GM19324 (cell line): ENCODE results near the gene TNFRSF14.

Source experiments
- ATAC-seq: cut with Tn5 transposase; IDR thresholded peaks from one replicate; pipeline ENCODE4 v1.9.1; 2021; ENCODE audit warnings: mild to moderate bottlenecking, moderate library complexity; ENCODE audit not compliant: unreplicated experiment, low FRiP score

The TNFRSF14 gene

DNA sequence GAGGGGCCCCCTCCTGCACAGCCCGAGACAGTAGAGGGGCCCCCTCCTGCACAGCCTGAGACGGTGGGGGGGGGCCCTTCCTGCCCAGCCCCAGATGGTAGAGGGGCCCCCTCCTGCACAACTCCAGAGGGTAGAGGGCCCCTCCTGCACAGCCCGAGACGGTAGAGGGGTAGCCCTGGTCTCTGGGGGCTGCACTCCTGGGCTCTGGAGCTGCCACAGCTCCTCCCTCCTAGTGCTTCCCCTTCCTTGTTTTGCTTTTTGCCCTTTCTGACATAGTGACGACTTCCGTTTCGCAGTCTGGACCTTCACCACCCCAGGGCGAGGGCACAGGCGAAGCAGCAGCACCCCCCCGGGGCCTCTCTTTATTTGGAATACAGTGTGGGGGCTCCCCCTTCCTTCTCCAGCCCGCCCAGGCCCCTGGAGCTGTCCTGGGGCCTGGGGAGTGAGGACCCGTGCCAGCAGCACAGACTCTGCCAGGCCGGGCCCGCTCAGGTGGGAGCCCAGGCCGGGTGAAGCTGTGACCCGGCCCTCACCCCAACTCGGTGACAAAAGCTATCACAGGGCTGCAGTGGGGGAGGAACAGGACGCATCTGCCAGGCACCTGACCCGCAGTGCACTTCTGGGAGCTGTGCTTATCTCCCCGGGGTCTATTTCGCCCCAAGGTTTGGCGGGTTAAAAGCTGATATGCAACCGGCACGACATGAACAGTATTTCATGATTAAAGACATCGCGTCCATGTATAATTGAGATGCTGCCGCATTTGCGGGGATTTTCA, 29.3 kb downstream of the TNFRSF14 start:
- no peak for ATAC-seq

DNA sequence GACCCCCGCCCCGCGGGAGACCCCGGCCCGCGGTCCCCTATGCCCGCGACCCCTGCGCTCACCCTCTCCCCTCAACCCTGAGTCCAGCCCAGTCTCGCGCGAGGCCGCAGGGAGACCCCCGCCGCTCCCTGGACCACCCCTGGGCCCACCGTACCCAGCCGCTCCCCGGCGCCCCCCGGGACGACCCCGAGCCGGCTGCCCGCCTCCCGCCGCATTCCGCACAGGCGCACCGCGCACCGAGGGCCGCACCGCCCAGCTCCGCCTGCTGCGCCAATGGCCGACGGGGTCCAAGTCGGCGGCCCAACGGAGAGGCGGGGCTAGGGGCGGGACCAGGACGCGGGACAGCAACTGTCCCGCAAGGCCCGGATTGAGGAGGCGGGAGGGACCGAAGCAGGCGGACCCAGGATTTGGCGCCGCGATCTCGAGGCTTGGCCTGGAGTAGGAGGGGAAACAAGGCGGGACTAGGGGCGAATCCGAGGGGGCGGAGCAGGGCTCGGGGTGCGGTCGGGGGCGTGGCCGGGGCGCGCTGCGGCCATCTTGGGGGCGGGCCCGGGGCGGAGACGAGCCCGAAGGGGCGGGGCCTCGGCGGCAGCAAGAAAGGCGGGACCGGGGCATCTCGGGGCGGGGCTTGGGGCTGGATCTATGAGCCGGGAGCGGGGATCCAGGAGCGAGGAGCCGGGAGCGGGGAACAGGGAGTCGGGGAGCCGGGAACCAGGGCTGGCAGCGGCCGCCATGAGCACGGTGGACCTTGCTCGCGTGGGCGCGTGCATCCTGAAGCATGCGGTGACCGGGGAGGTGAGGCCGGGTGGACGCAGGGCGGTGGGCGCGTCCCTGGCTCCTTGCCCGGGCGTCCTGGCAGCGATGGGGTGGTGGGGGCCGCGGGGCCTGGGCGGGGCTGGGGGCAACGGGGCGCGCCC, 30.2 kb downstream of the TNFRSF14 start, which contains the start of gene PRXL2B:
TSS of gene PRXL2B (plus strand) at position 624 of the 917 bp plus-strand sequence. CDS start at position 733, 109 bp downstream.
- ATAC-seq = peak; percentile 82

DNA sequence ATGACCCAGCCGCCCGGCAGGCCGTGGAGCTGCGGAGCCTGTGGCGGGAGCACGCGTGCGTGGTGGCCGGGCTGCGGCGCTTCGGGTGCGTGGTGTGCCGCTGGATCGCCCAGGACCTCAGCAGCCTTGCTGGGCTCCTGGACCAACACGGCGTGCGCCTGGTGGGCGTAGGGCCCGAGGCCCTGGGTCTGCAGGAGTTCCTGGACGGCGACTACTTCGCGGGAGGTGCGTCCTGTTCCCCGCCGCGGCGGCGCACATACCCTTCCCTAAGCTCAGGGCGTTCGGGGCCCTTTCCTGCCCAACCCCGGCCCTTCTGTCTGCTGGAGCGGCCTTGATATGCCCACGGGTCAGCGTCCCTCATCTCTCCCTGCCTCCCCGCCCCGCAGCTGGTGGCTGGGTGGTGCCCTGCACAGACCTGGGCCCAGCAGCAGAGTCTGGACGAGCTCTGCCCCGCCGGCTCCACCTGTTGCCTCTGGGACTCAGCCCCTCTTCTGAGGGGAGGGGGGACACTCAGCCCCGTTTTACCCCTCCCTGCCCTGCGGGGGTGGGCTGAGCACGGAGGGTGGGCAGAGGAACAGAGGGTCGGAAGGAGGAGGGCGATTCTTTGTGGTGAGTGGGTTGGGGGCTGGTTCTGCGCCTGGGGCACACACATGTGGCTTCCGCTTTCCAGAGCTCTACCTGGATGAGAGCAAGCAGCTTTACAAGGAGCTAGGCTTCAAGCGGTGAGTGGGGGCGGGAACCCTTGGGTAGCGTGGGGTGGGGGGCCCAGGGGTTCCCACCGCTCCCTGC, 31.1 kb downstream of the TNFRSF14 start:
- ATAC-seq = no peak

DNA sequence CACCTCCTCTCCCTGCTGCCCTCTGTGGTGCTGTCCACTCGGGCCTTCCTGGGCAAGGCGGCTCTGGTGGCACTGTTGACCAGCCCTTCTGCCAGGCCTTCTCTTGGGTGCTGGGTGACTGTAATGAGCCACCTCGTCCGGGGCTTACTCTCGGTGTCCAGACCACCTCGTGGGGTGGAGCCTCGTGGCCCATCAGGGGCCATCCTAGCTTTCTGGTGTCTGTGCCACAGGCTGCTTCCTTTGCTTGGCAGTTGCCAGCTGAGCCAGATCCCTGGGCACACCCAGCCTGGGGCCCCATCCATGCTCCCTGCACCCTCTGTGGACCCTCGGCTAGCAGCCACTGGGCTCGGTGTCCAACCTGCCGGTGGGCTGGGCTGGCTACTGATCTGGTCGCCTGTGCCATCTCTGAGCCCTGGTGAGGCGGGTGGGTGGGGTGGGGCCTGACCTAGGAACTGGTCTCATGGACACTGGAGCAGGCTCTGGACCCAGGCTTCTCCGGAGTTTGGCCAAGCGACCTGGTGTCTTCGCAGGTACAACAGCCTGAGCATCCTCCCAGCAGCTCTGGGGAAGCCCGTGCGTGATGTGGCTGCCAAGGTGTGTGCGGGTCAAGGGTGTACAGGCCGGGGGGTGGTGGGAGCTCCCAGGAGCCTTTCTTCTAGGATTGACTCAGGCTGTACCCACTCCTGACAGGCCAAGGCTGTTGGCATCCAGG, 31.8 kb downstream of the TNFRSF14 start:
- no peak for ATAC-seq

DNA sequence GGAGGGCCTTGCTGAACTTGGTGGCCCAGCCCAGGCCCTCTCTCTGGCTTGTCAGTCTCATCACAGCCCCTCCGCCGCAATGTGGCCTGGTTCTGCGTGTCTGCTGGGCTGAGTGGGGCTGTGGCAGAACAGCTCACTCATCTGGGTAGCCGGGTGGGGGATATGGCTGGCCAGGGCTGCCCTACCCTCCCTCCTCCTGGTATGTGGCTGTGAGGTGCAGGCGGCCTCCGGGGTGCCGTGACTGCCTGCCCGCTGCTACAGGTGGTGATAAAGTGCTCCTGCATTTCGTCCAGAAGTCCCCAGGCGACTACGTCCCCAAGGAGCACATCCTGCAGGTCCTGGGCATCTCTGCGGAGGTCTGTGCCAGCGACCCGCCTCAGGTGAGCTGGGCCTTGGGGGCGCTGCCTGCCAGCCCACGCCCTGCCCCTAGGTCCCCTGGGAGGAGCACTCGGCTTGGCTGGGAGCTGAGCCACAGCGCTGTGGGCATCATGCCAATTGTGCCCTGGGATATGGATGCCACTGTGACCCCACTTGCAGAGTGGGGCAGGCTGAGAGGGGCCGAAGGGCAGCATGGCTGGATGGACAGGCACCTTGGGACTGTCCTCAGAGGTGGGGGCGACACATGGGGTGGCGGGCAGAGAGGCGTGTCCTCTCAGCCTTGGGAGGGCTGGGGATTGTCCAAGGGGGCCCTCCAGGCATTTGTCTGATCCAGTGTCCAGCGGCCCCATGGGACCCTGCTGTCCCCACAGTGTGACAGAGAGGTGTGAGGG, 32.7 kb downstream of the TNFRSF14 start:
- no peak for ATAC-seq

DNA sequence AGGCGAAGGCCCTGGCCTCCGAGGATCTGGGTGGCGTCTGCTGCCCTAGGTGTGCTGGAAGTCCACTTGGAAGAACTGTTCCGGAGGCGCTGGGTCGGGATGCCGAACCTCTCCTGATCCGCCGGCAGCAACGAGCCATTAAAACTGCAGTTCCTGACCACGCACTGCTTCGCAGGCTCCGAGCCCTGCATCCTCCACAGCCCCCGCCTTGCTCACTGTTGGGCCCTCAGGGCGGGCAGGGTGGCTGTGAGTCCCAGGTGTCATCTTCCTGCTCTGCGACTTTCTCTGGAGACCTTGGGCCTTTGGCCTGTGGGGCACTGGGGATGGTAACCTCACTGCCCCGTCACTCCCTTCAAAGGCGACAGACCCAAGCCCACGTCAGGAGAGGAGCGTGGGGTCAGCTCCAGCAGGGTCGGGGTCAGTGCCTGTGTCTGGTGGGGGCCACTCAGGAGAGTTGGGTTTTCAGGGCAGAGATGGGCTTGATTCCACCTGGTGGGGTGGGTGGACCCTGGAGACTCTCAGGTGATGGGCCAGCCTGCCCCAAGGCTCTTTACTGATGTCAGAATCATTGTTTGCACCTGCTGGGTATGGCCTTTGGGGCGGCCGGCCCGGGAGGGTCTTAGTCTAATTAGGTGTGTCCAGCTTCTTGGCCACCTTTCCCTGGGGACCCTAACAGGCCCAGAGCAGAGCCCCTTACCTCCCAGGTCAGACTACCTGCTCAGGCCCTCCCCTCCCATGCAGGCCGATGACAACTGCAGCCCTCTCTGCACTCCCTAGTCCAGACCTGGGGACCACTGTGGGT, 33.5 kb downstream of the TNFRSF14 start:
- ATAC-seq = no peak

DNA sequence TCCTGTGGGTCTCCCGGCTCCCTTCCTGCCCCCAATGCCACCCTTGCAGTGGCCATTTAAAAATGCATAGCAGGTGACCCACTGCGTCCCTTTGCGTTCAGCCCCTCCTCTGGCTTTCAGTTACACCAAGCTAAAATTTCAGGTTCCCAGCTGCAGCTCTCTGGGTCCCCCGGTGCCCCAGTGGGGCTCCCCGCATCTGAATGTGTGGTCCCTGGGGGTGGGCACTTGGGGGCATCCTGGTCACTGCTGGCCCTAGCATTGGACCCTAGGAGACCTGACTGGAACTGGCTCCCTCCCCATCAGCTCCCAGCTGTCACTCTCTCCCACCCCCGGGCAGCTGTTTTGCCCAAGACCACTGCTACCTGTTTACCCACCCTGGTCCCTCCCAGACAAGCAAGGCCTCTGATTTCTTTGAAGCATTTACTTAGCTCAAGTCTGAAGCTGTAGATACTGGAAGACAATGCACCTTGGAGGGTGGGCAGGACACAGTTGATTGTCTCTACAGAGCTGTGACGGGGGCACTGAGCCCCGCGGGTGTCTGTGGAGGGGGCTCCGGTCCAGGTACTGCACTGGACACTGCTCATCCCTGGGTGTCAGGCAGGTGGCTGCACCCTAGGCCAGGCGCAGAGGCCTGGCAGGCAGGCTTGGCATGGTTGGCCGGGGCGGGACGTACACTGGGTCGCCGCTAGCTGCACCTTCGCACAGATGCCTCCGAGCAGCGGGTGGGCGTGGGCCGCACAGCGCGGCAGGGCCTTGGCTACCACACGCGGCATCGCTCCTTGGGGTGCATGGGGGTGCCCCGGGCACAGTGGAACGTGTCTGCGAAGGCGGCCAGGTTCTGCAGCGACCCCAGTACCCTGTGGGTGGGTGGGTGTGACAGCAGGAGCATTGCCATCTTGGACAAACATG, 34.3 kb downstream of the TNFRSF14 start:
- no peak for ATAC-seq

DNA sequence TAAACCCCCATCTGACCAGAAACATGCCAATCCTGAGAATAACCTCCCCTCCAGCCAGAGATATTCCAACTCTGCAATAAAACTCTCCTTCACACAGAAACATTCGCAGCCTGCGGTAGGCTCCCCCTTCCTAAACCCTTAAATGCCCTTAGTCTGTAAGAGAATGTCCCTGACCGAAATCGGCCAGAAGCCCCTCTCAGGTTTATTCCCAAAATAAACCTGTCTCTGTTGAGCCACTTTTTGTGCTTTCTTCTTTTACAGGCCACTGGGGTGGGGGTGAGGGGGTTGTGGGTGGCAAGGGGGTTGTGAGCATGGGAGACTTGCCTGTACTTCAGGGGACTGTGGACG, 35.0 kb downstream of the TNFRSF14 start:
- ATAC-seq = no peak

DNA sequence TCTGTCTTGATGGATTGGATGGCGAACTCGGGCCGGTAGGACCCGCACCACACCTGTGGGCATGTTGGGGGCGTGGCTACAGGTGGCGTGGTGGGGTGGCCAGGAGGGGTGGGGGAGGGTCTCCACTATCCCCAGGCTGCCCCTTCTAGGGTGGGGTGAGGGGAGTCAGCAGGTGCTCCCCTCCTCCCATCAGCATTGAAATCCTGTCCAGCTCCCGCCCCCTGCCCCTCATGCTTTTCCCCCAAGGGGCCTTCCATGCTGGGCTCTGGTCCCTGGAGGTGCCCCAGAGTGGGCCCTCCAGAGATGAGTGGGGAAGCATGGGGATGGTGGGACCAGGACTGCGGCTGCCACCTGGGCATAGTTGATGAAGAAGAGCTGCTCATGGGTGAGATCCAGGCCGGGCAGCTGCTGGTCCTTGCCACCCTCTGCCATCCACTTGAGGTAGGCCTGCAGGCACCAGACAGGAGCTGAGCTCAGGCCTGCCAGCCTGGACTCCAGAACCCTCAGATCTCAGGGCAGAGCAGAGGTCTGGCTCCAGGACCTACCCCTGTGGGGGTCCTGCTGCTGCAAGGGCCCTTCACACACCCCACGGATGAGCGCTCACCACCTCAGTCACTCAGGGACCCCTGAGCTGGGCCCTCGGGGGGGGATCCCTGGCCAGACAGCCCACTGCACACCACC, 35.5 kb downstream of the TNFRSF14 start:
- no peak for ATAC-seq

DNA sequence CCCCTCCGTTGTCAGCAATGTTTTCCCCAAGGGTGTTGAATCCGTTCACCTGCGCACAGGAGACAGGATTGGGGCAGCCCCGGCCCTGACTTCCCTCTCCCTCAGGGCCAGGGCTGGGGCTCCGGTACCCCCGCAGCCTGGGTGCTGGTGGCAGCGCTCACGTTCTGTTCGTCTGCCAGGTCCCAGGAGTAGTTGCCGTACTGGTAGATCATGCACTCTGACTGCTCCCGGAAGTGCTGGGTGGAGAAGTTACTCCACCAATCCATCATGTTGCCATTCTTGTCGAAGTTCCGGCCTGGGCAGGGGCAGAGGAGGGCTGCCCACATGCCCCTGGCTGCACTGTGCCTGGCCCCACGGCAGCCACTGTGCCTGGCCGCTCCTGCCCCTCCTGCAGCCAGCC, 36.5 kb downstream of the TNFRSF14 start:
- ATAC-seq = no peak

DNA sequence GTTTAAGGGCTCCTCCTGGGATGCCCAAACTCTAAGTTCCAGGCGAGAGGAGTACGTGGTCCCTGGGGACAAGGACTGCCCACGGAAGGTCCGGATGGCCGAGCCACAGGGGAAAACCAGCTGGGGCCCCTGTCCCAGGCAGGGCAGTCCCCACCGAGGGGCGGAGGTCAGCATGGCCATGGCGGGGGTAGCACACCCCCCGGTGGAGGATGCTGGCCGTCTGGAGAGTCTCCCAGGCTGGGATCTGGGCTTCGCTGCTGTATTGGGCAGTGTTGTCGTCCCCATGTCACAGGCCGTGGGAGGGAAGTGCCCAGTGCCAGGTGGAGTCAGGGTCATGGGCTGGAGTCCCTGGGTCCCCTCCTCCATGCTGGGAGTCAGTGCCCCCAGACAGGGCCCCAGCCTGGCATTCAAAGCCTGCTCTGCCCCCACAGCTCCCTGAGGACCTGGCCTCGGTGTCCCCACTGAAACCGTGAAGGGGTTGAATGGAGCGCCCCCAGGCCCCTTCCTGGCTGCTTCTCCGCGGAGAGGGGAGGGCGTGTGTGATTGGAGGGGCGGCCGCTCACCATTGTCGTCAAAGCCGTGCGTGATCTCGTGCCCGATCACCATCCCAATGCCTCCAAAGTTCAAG, 37.2 kb downstream of the TNFRSF14 start:
- no peak for ATAC-seq

DNA sequence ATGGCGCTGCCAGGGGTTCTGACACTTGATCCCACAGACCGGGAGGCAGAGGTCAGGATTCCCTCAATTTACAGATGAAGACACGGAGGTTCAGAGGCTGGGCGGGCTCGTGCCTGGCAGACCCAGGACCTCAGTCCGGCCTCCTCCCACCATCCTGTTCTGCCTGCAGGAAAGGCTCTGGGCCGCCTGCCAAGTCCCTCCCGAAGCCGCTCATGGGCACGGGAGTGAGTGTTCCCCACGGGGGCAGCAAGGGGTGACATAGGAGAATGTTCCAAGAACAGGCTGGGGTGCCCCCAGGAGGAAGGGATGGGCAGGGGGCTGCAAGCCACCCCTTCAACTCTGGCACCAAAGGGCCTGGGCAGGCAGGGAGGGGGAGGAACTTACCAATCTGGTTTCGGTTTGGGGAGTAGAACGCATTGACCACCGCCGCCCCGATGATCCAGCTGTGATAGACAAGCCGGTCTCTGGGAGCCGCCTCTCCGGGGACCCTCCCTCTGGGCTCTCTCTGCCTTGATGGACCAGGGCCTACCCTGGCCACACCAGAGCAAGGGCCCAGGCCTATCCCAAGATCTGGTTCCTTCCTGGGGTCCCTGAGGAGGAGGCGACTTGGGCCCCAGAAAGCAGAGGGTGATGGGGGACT, 38.0 kb downstream of the TNFRSF14 start:
- no peak for ATAC-seq

DNA sequence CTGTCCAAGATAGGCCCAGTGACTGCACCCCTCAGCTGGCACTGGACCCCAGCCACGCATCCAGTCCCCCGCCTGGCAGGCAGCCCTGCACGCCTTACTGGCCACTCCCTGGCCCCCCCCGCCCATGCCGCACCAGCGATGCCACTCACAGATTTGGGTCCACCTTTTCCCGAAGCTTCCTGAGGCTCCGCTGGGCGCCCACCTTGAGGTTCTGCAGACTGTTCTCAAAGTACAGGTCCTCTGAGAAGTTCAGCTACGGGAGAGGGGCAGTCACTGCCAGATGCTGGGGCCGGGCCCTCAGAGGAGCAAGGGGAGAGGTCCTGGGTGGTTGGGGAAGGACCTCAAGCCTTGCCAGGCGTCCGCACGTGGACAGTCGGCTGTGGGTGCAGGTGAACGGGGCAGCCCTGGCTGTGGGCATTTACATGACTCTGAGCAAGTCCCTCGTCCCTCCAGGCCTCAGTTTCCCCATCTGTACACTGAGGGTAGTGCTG, 38.5 kb downstream of the TNFRSF14 start:
- no peak for ATAC-seq

DNA sequence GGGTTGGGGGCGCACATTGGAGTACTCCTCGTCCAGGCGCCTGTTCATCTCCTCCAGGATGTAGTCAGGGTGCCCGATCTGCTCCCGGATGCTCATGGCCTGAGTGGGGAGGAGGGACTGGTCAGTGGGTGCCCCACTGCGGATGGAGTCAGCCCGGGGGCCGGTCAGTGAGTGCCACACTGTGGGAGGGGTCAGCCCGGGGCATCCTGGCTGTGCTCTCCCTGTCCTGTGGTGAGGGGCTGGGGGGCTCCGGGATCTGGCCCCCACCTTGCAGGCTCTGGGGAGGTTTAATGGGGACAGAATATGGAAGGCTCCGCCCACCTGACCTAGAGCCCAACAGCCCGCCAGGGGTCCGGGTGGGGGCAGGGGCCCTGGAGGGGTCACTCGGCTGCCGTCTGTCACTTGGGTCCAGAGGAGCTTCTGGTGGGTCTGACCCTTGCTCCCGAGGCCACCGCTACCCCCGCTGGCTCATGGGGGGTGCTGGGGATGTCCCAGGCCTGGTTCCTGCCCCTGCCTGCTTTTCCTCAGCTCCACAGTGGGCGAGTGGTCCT, 39.2 kb downstream of the TNFRSF14 start:
- ATAC-seq = no peak

DNA sequence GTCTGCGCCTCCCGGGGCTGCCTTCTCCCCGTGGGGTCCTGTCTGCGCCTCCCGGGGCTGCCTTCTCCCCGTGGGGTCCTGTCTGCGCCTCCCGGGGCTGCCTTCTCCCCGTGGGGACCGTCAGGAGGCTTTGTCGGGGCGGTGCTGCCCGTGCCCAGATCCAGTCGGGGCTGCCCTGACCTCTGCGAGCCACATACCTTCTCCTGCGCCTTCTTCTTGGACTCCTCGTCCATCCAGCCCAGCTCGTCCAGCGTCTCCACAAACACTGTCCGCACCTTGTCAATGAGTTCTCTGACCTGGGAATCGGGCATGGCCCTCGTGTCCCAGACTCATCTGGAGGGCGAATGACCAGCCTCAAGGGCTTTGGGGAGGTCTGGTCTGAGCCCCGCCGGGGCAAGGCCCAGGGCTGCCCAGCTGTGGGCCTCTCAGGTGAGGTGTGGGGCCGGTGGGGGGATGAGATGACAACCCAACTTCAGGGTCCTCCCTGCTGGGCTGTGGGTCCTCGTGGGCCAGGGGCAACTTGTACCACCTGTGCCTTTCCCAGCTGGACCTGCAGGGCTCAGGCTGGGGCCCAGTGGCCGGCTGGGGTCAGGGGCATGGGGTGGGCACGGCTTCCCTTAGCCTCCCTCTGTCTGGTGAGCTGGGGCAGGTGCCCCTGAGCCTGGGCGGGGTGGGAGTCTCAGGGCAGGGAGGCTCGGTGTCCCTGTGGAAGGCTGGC, 39.8 kb downstream of the TNFRSF14 start:
- ATAC-seq = no peak
